HG02852 (cell line): ENCODE measurements around the gene PPP2R2C.

Experiments used
- ATAC-seq: cut with Tn5 transposase; IDR thresholded peaks from one replicate; pipeline ENCODE4 v1.9.1; 2021; ENCODE audit warnings: mild to moderate bottlenecking, moderate library complexity; ENCODE audit not compliant: unreplicated experiment

Gene PPP2R2C

DNA sequence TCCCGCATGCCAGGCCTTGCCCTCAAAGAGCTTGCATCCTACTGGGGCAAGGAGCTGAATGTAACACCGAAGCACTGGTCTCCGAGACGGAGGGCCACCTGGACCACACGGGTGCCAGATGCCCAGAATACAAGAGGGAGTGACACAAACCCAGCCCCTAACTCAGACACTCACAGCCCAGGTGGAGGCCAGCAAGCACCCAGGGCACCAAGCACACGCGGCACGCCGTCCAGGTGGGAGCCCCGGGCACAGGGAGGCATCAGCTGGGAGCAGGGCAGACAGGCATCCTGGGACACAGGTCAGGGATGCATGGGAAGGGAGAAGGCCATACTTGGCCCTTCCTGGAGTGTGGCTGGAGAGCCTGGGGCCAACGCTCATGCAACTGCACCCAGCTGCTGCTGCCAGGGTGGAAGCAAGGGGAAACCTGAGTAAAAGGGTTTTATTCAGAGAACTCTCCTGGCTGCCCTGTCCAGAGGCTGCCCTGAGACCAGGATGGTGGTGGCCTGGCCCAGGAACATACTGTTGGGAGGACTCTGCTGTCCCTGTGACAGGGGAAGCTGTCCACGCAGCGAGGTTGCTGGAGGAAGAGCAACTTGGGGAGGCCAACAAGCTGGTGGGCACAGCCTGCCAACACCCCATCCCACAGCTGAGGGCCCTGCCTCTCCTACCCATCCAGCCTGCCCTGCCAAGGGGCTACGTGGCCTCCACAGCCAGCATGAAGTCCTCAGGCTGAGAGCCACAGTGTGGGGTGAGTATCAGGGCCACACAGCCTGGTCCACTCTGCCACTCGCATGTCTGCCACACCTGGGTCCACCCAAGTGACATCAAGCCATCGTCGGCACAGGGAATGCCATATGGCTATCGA, 22.2 kb upstream of the PPP2R2C start:
- no peak for ATAC-seq

DNA sequence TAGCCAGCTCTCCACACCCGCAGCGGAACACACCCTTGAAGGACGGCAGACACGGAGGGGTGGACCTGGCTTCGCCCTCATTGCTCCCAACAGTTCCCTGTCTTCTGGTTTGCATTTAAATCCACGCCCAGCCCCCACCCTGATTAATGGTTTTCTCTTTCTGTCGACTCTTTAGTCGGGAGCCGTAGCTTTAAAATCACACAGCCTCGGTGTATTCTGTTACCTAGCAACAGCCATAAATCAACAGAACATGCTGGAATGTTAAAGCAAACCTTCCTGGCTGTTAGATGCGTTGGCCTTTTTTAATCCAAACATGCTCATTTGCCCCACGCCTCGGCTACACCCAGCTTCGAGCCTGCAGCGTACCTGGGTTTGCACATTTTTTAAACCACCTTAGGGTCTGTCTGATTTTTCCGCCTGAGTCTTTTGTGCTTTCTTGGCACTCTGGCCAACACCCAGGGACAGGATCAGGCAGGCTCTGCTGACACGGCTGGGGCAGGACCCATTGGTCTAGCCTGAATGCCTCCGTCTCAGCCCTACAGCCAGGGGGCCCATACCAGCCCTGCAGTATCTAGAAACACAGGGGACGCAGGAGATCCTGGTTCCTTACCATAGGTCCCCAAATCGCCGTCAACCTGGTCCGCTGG, 21.4 kb upstream of the PPP2R2C start:
- ATAC-seq: no peak

GRCh38 chr4:6492861-6493657, 20.6 kb upstream of the PPP2R2C start:
- ATAC-seq: no peak

DNA sequence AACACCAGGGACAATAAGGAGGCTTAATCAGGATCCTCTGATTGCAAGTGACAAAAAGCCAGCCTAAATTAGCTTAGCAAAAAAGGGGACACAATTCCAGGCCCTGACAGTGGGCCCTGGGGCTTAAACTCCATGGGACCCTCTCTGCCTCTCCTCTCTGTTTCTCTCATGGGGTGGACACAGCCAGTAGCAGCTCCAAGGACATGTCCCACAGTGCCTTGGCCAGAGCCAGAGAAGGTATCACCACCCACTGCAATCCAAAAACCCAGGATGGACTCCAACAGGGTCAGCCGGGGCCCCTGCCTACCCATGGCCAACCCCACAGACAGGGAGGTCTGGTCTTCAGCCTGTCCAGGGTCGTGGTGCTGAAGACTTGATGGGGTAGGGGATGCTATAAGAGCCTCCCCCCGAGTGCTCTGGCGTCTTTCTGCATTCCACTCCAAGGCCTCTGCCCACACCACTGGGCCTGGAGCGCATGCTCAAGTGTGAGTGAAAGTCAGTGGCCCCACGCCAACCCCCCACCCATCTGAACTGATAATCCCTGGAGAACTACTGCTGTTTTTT, 19.7 kb upstream of the PPP2R2C start:
- ATAC-seq: no peak

DNA sequence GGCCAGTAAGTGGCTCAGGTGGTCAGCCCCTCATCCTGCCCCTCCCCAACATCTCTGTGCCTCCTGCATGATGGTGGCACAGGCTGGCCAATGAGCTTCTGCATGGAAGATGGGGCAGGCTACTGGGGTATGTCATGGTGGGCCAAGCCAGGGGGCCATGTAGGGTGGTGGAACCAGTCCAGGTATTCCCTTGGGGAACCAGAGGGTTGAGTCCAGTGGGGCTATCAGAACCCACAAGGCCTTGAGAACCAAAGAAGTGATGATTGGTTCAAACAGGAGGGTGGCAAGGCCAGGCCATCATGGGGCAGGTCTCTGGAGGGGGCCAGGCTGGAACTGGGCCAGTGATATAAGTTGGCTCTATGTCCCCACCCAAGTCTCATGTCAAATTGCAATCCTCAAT, 18.8 kb upstream of the PPP2R2C start:
- ATAC-seq: no peak

DNA sequence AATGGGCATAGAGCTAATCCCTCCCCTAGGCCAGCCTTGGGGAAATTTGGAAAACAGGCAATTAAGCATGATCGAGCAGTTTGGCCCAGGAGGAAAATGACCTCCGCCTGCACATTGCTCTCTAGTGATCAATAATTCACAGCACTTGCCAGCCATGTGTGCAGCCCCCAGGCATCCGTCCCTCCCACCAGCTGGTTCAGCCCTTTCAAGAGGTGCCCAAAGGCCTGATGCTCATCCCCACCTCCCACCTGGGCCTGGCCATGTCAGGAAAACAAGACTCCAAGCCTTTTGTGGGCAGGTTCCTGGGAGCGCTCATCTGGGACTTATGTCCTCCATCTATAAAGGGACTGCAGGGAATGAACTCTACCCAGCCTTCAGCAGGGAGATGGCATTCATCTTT, 17.5 kb upstream of the PPP2R2C start:
- ATAC-seq: no peak

DNA sequence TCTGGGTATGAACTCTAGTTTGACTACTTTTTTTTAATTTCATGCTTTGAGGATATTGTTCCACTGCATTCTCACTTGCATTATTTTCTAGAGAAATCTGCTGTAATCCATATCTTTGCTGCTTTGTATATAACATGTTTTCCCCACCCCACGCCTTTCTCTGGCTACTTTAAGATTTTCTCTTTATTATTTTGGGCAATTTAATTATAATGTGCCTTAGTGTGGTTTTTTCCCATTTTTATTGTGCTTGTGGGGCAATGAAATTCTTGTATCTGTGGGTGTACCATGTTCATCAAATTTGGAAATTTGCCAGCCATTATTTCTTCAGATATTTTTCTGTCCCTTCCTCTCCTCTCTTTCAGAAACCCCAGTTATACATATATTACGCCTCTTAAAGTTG, 15.1 kb upstream of the PPP2R2C start:
- ATAC-seq: no peak

DNA sequence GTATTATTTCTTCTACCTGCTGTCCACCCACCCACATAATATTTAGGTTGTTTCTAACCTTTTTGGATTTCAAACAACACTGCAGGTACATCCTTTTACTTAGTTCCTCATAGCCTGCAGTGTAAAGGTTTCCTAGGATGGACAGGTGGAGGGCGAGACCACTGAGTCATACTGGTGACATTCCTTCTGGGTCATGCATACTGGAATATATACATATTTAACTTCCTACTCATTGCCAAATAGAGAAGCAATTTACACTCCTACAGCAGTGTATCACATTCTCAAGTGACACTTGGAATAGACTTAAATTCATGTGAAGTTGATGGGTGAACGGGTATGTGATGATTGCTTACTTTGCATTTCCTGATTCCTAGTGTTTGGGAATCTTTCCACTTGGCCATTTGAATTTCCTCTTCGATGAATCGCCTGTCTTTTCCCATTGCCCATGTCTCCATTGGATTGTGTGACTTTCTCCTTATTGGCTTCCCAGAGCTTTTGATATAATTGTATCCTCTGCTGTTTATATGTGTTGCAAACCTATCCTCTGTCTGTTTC, 8.2 kb upstream of the PPP2R2C start:
- ATAC-seq: no peak

GRCh38 chr4:6478546-6479220, 6.3 kb upstream of the PPP2R2C start:
- ATAC-seq: no peak

DNA sequence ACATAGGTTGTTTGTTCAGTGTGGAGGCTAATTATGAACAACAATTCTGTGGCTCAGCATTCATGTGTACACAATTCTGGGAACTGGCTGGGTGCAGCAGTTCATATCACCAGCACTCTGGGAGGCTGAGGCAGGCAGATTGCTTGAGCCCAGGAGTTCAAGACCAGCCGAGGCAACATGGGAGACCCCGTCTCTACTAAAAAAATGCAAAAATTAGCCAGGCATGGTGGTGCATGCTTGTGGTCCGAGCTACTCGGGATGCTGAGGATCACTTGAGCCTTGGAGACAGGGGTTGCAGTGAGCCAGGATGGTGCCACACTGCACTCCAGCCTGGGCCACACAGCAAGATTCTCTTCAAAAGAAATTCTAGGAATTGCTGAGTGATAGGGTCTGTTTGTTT, 4.5 kb upstream of the PPP2R2C start:
- ATAC-seq: no peak

GRCh38 chr4:6475492-6476020, 3.1 kb upstream of the PPP2R2C start:
- ATAC-seq: no peak

DNA sequence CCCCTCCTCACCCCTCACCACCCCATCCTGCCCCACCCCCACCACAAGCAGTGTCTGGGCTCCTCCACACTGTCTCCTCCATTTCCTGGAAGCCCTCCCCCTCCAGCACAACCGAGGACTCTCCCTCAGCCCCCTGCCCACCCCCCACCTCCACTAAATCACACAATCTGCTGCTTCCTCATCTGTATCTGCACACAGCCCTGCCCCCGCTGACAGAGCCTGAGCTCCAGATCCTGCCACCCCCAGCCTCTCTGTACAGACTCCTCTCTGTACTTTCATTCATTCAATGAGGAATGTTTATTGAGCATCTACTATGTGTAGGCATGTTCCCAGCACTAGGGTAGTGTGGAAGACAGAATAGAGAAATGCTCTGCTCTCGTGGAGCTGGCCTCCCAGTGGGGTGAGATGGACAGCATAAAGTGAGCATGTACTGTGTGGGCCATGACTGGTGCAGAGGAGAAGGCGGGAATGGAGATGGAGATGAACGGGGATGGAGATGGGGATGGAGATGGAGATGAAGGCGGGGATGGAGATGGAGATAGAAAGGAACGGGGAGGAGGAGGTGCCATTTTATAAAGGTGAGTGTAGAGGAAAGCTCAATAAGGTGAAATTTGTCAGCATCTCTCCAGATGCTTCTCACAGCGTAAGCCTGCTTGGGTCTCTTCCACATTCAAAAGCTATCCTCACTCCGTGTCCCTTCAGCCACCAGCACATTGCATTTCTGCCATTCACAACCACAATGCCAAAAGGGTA, 2.5 kb upstream of the PPP2R2C start:
- no peak for ATAC-seq

DNA sequence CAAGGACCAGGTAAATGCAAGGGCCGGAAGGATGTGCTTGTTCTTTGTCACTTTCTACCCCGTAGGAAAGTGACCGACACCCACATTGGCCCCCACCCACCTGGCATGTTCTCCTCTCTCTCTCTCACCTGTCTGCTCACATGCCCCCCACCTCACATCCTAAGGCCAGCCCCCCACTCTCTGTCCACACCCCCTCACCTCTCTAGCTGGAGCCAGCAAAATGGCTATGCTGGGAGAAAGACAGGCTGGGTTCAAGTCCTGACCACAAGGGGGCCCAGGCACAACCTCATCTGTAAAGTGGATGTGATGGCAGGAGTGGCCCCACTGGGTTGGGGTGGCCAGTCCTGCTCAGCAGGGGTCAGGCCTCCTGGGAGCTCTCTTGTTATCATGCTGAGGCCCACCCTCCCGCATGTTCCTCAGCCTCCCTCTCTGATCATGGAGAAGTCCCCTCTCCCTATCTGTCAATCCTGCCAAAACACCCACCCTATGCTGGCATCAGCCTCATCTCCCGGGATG, 1.7 kb upstream of the PPP2R2C start:
- no peak for ATAC-seq

DNA sequence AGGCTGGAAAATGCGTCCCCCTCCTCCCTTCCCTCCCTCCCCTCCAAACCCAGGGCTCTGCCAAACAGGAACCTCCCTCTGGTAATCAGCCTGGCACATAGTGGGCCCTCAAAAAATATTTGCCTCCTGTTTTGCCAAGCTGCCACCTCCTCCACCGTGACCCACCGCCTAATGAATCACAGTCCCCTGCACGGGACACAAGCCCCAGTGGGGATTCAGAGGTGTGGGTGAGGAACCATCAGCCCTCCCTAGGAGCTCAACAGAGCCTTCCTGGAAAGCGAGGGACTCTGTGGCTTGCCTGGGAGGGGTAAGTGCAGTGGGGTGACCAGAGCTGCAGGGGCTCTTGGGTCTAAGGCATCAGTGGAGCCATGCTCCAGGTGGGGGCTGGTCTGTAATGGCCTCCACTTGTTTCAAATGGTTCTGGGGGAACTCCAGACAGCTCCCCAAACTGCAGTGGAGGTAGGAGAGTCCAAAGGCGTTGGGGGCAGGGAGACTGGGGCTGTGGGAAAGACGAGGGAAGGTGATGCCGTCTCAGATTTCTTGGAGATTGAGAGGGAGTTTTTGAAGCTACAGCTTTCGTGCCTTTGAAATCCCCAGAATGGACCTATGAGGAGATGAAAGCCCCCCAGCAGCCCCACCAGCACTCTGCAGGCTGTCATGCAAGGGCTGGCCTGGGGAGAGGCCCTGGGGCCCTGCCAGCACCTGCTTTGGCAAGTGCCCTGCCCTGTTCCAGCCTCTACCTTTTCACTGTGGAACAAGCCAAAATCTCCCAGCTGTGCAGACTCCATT, 1.0 kb upstream of the PPP2R2C start:
- ATAC-seq: no peak

GRCh38 chr4:6472008-6472386, 417 bp downstream of the PPP2R2C start:
- no peak for ATAC-seq

DNA sequence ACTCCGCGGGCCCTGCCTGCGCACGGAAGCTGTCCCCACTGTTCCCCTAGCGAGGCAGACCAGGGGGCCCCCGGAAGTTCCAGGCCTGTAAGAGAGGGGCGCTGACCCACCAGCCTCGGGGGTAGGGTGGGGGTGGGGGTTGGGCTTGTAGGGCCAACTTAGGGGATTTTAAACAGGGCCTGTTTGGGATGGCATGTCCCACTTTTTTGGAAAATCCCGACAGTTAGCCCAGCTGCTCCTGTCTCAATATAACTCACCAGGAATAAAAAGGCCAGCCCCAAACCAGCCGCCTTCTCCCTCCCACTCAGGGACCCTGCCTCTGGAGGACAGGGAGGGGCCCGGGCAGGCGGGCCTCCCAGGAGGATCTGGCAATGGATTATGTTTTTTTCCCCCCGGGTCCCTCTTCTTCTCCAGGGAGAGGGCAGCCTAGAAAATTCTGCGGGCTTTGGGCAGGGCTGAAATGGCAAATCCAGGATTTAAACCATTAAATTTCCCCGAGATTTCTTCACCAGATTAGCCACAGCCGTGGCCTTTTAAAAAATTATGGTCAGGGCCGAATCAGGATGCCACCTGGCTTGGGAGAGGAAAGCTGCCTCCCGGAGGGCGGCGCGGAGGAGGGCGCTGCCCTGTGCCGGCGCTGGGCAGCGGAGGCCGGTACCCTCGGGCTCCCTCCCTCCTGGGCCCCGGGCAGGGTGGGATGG, 957 bp downstream of the PPP2R2C start:
- ATAC-seq: no peak

DNA sequence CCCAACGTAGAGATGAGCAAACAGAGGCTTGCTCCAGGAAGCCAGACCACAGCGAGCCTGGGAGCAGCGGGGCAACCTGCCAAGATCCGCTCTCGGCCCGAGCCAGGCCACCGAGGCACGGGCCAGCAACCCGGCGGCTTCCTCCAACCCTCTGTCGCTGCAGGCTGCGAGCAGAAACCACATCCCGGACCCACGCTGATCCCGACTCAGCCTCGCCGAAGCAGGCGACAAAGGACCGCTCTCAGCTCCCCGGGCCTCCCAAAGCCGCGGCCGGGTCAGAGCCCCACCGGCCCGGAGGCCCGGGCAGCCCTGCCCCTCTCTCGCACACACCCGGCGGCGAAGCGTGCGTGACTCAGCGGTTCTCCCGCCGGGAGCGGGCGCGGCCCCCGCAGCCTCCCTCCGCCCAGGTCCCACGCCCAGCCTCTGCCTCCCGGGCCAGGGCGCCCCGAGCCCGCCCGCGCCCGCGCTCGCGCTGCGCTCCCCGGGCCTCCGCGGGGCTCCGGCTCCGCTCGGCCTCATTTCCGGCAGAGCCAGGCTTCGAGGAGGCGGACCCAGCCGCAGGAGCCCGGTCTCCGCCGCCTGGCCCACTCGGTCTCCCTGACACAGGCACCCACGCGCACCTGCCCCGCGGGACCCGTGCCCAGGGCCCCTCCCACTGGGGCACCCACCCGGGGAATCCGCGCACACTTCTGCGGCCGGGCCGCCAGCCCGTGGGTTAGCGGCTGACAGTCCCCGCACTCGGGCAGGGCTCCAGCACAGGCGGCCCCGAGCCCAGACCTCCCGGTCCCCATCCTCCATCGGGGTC, 1.7 kb downstream of the PPP2R2C start:
- ATAC-seq: no peak
